Prostate gland (tissue), 2 donors: Measurements from ENCODE around the gene MS4A3. TPM values are rescaled to one million over a fixed set of nuclear protein-coding genes. Genes with fewer than 3 reads are reported as not detected.

Experiments
- DNase-seq: peaks from one replicate; pipeline ENCODE4 v3.0.0-alpha.2; 2019; ENCODE audit warnings: low spot score
- H3K27ac ChIP-seq, 2 donors: fragments of 200-600 bp; sonication (generic); 2 replicates each; pipeline ENCODE4 v1.5.1; 2017 to 2019
- H3K27me3 ChIP-seq: fragments of 200-600 bp; sonication (generic); replicated peaks from 2 replicates; pipeline ENCODE4 v1.5.1; 2019; ENCODE audit not compliant: insufficient read depth
- H3K36me3 ChIP-seq, 2 donors: fragments of 200-600 bp; sonication (generic); 1 replicate in 1 of 2; 2 replicates in 1 of 2; pipeline versions ENCODE4 v1.5.1 to v1.8.1; 2017 to 2019
- H3K4me1 ChIP-seq: fragments of 200-600 bp; sonication (generic); replicated peaks from 2 replicates; pipeline ENCODE4 v1.5.1; 2019
- H3K4me3 ChIP-seq, 2 donors: fragments of 200-600 bp; sonication (generic); 2 replicates each; pipeline ENCODE4 v1.5.1; 2017 to 2019
- H3K9me3 ChIP-seq: fragments of 200-600 bp; sonication (generic); 2 replicates; pipeline ENCODE4 v1.5.1; 2017
- CTCF ChIP-seq, 4 experiments: fragments of 200-600 bp in 2 of 4; fragments of 450-650 bp in 2 of 4; sonication (generic) in 2 of 4; IDR thresholded peaks; 1 replicate in 3 of 4; 2 replicates in 1 of 4; pipeline ENCODE4 v1.5.1; 2016 to 2019; ENCODE audit warnings: antibody characterized with exemption in 4 of 4, mild to moderate bottlenecking in 2 of 4, moderate library complexity in 2 of 4
- POLR2A ChIP-seq: fragments of 450-650 bp; IDR thresholded peaks from one replicate; pipeline ENCODE4 v1.6.1; 2016; ENCODE audit warnings: antibody characterized with exemption, mild to moderate bottlenecking
- POLR2AphosphoS5 ChIP-seq: sonication (generic); formaldehyde crosslinking; IDR thresholded peaks from one replicate; pipeline ENCODE4 v1.6.1; 2017; ENCODE audit warnings: antibody characterized with exemption
- WGBS: methylation state at CpG from one replicate; pipeline ENCODE4 v1.1.5; 2018; 5-methylcytosine and 5-hydroxymethylcytosine counted together
- intact Hi-C: fragments of 100-400 bp; cut with DNase I; formaldehyde crosslinking; loops from one replicate; pipeline ENCODE4 v1.14.2; 2022
- total RNA-seq, 2 donors: library from RNA; depleted of rRNA; stranded (reverse); fragments of >200 nt; gene quantifications; one replicate each; pipeline ENCODE4 v1.1.0, GENCODE V29; 2016

The MS4A3 gene
- total RNA-seq, 2 donors from 2014 or later = not detected

GRCh38 chr11:60078745-60079144, 22.3 kb downstream of the MS4A3 start:
- TF ChIP-seq POLR2A = no peak
- TF ChIP-seq POLR2AphosphoS5 = no peak
- no peak for TF ChIP-seq CTCF (IDR thresholded peaks at IDR 0.05)
- intact Hi-C loops = no loop called here
- 58% methylated on average over 4 of the region's 4 CpGs for WGBS

GRCh38 chr11:60080535-60080934, 24.1 kb downstream of the MS4A3 start:
- no peaks in the 10 kb centered on the region for H3K9me3 ChIP-seq
- TF ChIP-seq POLR2AphosphoS5 = no peak
- TF ChIP-seq POLR2A = no peak
- no peak for TF ChIP-seq CTCF (IDR thresholded peaks at IDR 0.05)
- intact Hi-C loops = no loop called here
- WGBS = 76% methylated on average over 3 of the region's 3 CpGs
- H3K27ac ChIP-seq = no peak overlapping the region
- no peaks in the 10 kb centered on the region for H3K27me3 ChIP-seq
- DNase-seq = no peak
- no peaks in the 10 kb centered on the region for H3K36me3 ChIP-seq
- H3K4me3 ChIP-seq = no peak overlapping the region
- H3K4me1 ChIP-seq = no peaks in the 10 kb centered on the region

More at GRCh38 chr11:60078745-60079144, 22.3 kb downstream of the MS4A3 start:
- no peak overlapping the region for H3K27ac ChIP-seq
- no peaks in the 10 kb centered on the region for H3K9me3 ChIP-seq
- H3K4me3 ChIP-seq = no peak overlapping the region
- no peaks in the 10 kb centered on the region for H3K27me3 ChIP-seq
- H3K4me1 ChIP-seq = no peaks in the 10 kb centered on the region
- H3K36me3 ChIP-seq = no peaks in the 10 kb centered on the region
- no peak for DNase-seq

- no peaks in the 10 kb centered on the region for H3K36me3 ChIP-seq
- H3K27me3 ChIP-seq = no peaks in the 10 kb centered on the region
- H3K4me1 ChIP-seq = no peaks in the 10 kb centered on the region
- no peak overlapping the region for H3K27ac ChIP-seq
- H3K4me3 ChIP-seq = no peak overlapping the region
- TF ChIP-seq CTCF (IDR thresholded peaks at IDR 0.05) = no peak
- no peak for TF ChIP-seq POLR2A
- no peak for TF ChIP-seq POLR2AphosphoS5
- H3K9me3 ChIP-seq = no peaks in the 10 kb centered on the region
- peak; percentile 17 for DNase-seq
- 34% methylated on average over 3 of the region's 3 CpGs for WGBS
- intact Hi-C loops = no loop called here
Observed at GRCh38 chr11:60084631-60085273, 28.3 kb downstream of the MS4A3 start.

GRCh38 chr11:60085909-60086308, 29.4 kb downstream of the MS4A3 start:
- intact Hi-C loops = no loop called here
- 91% methylated on average over 2 of the region's 2 CpGs for WGBS
- no peak for TF ChIP-seq POLR2A
- no peak for TF ChIP-seq CTCF (IDR thresholded peaks at IDR 0.05)
- no peak for TF ChIP-seq POLR2AphosphoS5
- Histone ChIP-seq H3K27me3 (no peaks in the 10 kb centered on the region), H3K27ac (no peak overlapping the region), H3K4me1 (no peaks in the 10 kb centered on the region), H3K4me3 (no peak overlapping the region), H3K36me3 (no peaks in the 10 kb centered on the region), H3K9me3 (no peaks in the 10 kb centered on the region)
- DNase-seq = no peak

GRCh38 chr11:60087239-60087638, 30.8 kb downstream of the MS4A3 start:
- no peak for DNase-seq
- Histone ChIP-seq H3K4me1 (no peaks in the 10 kb centered on the region), H3K27ac (no peak overlapping the region), H3K4me3 (no peak overlapping the region), H3K27me3 (no peaks in the 10 kb centered on the region), H3K36me3 (no peaks in the 10 kb centered on the region), H3K9me3 (no peaks in the 10 kb centered on the region)
- WGBS = 52% methylated on average over 1 of the region's 1 CpG
- intact Hi-C loops = no loop called here
- TF ChIP-seq CTCF (IDR thresholded peaks at IDR 0.05) = no peak
- no peak for TF ChIP-seq POLR2AphosphoS5
- no peak for TF ChIP-seq POLR2A
